ENCODE results near the gene DIPK1C.

Gene DIPK1C

DNA sequence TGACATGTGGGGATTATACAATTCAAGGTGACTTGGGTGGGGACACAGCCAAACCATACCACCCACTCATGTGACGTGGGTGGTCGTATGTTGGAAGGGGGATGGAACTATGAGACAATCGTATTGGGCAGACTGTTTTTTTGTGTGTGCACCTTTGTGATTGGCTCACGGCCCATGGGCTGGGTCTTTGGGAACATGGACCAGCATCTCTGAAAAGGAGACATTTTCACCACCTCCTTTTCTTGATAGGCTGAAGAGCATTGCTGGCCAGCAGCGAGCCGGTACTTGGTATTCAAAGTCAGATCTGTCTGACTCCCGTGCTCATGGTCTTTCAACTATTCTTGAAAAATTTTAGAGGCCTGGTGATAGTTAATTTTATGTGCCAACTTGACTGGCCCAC lies 62.1 kb downstream of the DIPK1C start:
- H3K27me3 ChIP-seq: no peaks in the 10 kb centered on the region
- no peaks in the 10 kb centered on the region for H3K36me3 ChIP-seq
- H3K9me3 ChIP-seq: no peaks in the 10 kb centered on the region
- TF ChIP-seq, protein P1, sequence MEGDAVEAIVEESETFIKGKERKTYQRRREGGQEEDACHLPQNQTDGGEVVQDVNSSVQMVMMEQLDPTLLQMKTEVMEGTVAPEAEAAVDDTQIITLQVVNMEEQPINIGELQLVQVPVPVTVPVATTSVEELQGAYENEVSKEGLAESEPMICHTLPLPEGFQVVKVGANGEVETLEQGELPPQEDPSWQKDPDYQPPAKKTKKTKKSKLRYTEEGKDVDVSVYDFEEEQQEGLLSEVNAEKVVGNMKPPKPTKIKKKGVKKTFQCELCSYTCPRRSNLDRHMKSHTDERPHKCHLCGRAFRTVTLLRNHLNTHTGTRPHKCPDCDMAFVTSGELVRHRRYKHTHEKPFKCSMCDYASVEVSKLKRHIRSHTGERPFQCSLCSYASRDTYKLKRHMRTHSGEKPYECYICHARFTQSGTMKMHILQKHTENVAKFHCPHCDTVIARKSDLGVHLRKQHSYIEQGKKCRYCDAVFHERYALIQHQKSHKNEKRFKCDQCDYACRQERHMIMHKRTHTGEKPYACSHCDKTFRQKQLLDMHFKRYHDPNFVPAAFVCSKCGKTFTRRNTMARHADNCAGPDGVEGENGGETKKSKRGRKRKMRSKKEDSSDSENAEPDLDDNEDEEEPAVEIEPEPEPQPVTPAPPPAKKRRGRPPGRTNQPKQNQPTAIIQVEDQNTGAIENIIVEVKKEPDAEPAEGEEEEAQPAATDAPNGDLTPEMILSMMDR (IDR thresholded peaks at IDR 0.05): no peak
- intact Hi-C loops (cut with DNase I; ENCODE audit: low total_unique reads): no loop called here
- peaks cover 0 to 51% (median 20%) of the 10 kb centered on the region in 4 donors for H3K4me1 ChIP-seq
- no peak overlapping the region for H3K27ac ChIP-seq
- no peak for DNase-seq
- H3K4me3 ChIP-seq: no peak overlapping the region

DNA sequence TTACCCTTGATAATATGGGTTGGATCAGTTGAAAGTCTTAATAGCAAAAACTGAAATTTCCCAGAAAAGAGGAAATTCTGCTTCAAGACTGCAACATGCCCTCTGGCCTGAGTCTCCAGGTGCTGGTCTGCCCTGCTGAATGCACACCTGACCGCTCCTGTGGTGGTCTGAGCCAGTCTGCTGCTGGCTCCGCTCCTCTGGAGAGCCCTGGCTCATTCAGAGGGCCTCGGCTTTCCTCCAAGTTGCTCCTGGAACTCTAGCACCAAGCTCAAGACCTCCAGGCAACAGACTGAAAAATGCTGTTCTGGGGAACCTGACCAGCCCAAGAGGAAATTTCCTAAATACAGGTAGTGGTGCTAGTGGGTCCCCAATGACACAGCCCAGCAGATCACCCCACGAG lies 64.8 kb downstream of the DIPK1C start:
- DNase-seq: no peak
- H3K4me3 ChIP-seq: no peak overlapping the region
- intact Hi-C loops (cut with DNase I; ENCODE audit: low total_unique reads): no loop called here
- H3K9me3 ChIP-seq: no peaks in the 10 kb centered on the region
- no peaks in the 10 kb centered on the region for H3K36me3 ChIP-seq
- TF ChIP-seq, protein P1 (IDR thresholded peaks at IDR 0.05): no peak
- H3K4me1 ChIP-seq: peaks cover 0 to 24% (median 12%) of the 10 kb centered on the region in 4 donors
- H3K27me3 ChIP-seq: peaks cover 0 to 3% of the 10 kb centered on the region in 2 donors
- no peak overlapping the region for H3K27ac ChIP-seq

DNA sequence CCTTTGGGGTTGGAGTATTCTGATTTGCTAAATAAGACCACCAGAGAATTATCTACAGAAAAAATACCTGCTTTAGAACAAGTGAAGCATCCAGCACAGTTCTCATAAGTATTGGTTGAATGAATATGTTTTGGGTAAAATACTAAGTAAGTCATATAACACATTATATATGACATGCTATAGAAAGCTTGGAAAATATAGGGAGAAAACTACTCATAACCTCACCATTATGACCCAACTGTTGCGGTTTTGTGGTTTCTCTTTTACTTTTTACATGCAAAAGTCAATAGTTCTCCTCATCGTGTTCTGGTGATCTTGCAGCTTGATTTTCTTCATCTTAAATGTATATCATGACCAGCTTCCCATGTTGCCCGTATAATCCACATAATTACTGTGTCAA lies 66.2 kb downstream of the DIPK1C start:
- Histone ChIP-seq H3K36me3 (no peaks in the 10 kb centered on the region), H3K27me3 (peaks cover 0 to 3% of the 10 kb centered on the region in 2 donors), H3K4me1 (peaks cover 0 to 10% (median 1%) of the 10 kb centered on the region in 4 donors), H3K27ac (no peak overlapping the region), H3K4me3 (no peak overlapping the region), H3K9me3 (no peaks in the 10 kb centered on the region)
- intact Hi-C loops (cut with DNase I; ENCODE audit: low total_unique reads): no loop called here
- TF ChIP-seq, protein P1 (IDR thresholded peaks at IDR 0.05): no peak
- DNase-seq: no peak

DNA sequence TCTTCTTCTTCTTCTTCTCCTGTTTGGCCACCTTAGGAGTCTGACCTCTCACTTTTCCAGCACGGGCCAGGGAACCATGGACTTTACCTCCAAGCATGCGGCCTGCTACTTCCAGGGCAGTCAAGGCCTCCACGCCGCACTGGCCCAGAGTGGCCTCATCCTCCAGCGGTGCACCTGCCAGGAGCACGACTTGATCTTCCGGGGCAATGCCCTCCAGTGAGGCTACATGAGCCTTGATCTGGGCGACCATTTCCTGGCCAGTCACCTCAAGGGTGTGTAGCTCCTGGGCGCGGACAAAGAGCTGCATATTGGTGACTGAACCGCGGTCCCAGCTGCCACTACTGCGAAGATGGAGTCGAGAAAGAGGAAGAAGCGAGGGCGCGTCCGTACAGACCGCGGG lies 67.1 kb downstream of the DIPK1C start:
- Histone ChIP-seq H3K9me3 (no peaks in the 10 kb centered on the region), H3K27me3 (peaks cover 0 to 3% of the 10 kb centered on the region in 2 donors), H3K27ac (no peak overlapping the region), H3K4me1 (peaks cover 0 to under 1% (median 0%) of the 10 kb centered on the region in 4 donors), H3K36me3 (no peaks in the 10 kb centered on the region), H3K4me3 (no peak overlapping the region)
- TF ChIP-seq, protein P1 (IDR thresholded peaks at IDR 0.05): no peak
- DNase-seq: no peak
- intact Hi-C loops (cut with DNase I; ENCODE audit: low total_unique reads): no loop called here

DNA sequence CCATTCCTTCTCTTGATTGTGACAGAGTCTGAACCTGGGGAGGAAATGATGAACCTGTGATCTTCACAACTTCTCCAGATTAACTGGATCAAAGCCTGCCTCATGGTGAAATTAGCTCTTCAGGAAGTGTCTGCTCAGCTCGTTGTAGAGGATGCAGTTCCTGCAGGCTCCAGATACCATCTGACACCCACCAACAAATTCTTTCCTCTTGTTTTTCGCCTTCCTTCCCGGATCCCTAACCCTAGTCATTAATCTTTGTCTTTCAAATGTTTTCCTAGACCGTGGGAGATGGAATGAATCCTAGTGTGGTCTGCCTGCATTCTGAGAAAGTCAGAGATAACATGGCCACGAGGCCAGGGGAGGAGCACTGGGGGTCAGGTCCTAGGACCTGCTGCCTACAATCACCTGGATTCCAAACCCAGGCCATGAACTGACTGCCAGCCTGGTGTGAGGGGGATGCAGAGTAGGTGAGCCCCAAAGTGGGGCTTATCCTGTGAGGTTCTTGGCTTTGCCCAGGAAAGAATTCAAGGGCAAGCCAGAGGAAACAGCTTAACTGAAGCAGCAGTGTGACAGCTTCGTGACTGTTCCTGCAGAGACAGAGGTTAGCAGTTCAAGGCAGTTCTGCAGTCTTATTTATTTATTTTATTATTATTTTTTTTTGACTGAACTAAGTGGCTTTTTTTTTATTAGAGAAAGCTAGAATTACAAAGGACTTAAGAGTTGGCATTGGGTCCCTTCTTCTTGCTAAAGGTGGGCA lies 67.8 kb downstream of the DIPK1C start:
- Histone ChIP-seq H3K27ac (no peak overlapping the region), H3K27me3 (peaks cover 0 to 3% of the 10 kb centered on the region in 2 donors), H3K36me3 (no peaks in the 10 kb centered on the region), H3K4me3 (no peak overlapping the region), H3K4me1 (no peaks in the 10 kb centered on the region), H3K9me3 (no peaks in the 10 kb centered on the region)
- TF ChIP-seq, protein P1 (IDR thresholded peaks at IDR 0.05): no peak
- intact Hi-C loops (cut with DNase I; ENCODE audit: low total_unique reads): no loop called here
- DNase-seq: no peak

Data from tibial artery (tissue), 4 donors.